Hematopoietic multipotent progenitor cell (in vitro differentiated cells): ENCODE results near the gene BTNL3. TPM values are rescaled to one million over a fixed set of nuclear protein-coding genes. Genes with fewer than 3 reads are reported as not detected.
"Not testable (repeated sequence)": the region's sequence is repeated elsewhere in the genome, so short reads cannot be mapped to it uniquely, and the experiment has no call there.

Source experiments
- DNase-seq, 3 donors: peaks; one replicate each; pipeline ENCODE4 v3.0.0-alpha.2; 2011 to 2015; ENCODE audit warnings: low read depth in 2 of 3, low spot score in 2 of 3
- total RNA-seq: library from RNA; depleted of rRNA; stranded (reverse); fragments of >200 nt; gene quantifications from one replicate; pipeline ENCODE4 v1.2.3, GENCODE V29; 2012

Gene BTNL3
- total RNA-seq, 1 donor = under 0.01 TPM

- not testable (repeated sequence) for DNase-seq
These were observed 28.8 kb downstream of the BTNL3 start for GRCh38 chr5:181017448-181017847.

- no peak for DNase-seq
These were observed 32.0 kb downstream of the BTNL3 start for GRCh38 chr5:181020688-181021087.

GRCh38 chr5:181024245-181025064, 35.8 kb downstream of the BTNL3 start:
- DNase-seq = no peak

GRCh38 chr5:181027452-181028031, 38.9 kb downstream of the BTNL3 start:
- DNase-seq = no peak

GRCh38 chr5:181028032-181028819, 39.6 kb downstream of the BTNL3 start:
- DNase-seq = no peak

GRCh38 chr5:181031716-181032115, 43.1 kb downstream of the BTNL3 start:
- DNase-seq = no peak

- DNase-seq = no peak
These were observed 47.6 kb downstream of the BTNL3 start for GRCh38 chr5:181035991-181036815.

- DNase-seq = no peak
These were observed 48.2 kb downstream of the BTNL3 start for GRCh38 chr5:181036816-181037364.

GRCh38 chr5:181037365-181037861, 48.8 kb downstream of the BTNL3 start:
- no peak for DNase-seq

GRCh38 chr5:181039471-181039870, 50.8 kb downstream of the BTNL3 start:
- DNase-seq = no peak

- no peak for DNase-seq
These were observed 51.4 kb downstream of the BTNL3 start, which contains the start of gene BTNL9 for GRCh38 chr5:181039931-181040630. BTNL9 (plus strand) TSS chr5:181040266; CDS start chr5:181045490, 5,224 bp downstream.

- no peak for DNase-seq
These were observed 51.9 kb downstream of the BTNL3 start for GRCh38 chr5:181040631-181040945.

- no peak for DNase-seq
These were observed 52.4 kb downstream of the BTNL3 start for GRCh38 chr5:181041043-181041442.

GRCh38 chr5:181042036-181042713, 53.5 kb downstream of the BTNL3 start:
- DNase-seq = no peak

- DNase-seq = no peak
These were observed 54.1 kb downstream of the BTNL3 start for GRCh38 chr5:181042722-181043121.

GRCh38 chr5:181043285-181044092, 54.8 kb downstream of the BTNL3 start:
- DNase-seq = no peak

GRCh38 chr5:181044093-181044599, 55.5 kb downstream of the BTNL3 start:
- no peak for DNase-seq
